ENCODE measurements around the gene CALML4. TPM values are rescaled to one million over a fixed set of nuclear protein-coding genes. Genes with fewer than 3 reads are reported as not detected.

The CALML4 gene
- polyA plus RNA-seq, 5 donors = 12.6 to 16.2 (median 13.5) TPM

DNA sequence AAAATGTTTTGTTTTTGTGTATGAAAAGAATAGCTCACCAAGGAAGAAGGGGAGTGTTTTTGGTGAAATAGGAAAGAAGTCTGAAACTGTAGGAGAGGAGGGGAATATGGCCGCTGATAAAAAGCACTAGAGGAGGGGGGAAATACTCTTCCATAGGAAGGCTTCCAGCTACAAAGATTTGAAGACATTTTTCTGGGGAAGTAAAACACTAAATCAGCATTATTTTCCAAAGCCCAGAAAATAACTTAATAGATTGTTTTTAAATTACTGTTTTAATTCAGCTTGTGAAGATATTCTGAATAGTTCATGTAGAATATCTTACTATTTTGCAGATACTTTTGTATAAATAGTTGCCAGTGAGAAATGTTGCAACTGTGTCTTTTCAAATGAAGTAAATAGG lies 54.9 kb downstream of the CALML4 start:
- DNase-seq = no peak

DNA sequence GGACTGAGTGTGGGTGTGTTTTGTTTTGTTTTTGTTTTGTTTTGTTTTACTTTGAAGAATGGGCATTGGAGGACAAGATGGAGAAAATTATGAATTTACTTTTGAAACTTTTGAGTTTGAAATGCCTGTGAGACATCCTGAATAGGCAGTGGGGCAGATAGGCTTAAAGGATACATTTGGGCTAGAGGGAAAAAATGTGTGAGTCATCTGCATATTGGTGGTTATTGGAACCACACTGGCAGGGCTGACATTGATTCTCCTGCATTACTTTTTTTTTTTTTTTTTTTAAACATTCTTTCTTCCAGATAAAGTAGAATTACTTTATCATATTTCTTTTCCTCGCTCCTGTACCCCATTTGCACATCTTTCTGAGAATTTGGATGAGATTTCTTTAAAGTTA lies 56.1 kb downstream of the CALML4 start:
- no peak for DNase-seq

- no peak for DNase-seq
These were observed 57.1 kb downstream of the CALML4 start for GRCh38 chr15:68148039-68148438.

DNA sequence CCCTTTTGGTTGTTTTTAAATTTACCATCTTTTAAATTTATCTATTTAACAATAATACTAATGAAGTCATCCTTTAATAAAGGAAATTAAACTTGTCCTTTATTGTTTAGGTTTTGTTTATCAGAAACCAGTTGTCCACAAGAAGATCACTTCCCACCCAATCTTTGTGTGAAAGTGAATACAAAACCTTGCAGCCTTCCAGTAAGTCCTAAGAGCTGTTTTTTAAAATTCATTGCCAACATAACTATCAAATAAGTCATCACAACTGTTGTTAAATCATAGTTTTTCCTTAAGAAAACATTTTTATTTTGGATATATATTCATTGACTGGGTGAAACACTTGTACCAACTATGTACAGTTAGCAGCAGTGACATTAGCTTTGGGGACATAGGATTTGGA lies 59.4 kb downstream of the CALML4 start:
- DNase-seq = no peak

DNA sequence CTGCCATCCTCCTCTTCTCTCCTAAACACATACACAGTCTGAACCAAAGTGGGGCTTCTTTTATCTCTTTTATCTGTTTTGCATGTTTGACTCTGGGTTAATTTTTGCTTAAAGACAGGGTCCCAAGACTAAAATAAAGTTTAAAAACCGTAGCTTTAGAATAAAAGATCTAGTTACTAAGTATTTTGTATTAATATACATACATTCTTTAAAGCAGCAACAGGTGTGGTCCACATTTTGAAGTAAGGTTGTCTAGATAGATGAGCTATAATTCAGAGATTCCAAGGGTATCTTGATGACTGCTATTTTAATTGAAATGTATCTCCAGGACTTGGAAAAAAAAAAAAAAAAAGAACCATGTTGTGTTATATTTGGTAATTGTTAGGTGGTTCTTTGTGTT lies 61.3 kb downstream of the CALML4 start:
- DNase-seq = no peak

DNA sequence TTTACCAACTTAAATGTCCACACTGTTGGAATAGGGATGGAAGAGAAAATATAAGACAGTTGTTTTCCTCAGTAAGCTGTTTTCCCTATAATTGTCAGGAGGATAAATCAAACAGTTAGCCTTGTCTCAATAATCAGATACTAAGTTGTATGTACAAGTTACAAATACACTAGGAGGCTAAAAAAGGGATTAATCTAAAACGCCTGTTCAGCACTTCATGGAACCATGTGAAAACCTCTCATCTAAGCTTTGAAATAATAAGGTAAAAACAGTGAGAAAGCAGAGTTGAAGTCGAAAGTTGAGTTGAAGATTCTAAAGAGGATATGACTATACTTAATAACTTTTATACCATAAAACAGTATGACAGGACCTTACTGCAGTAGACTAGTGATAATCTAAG lies 62.0 kb downstream of the CALML4 start:
- no peak for DNase-seq

Other genes starting within 250 kb of the CALML4 start
- 10 to 100 TPM; 49.8 to 77.8 (median 67.4) TPM for gene PIAS1, start 151.0 kb downstream of the CALML4 start, polyA plus RNA-seq (ENCODE audit: insufficient read depth in 1 of 5, insufficient read length in 5 of 5, low replicate concordance in 1 of 5)
- 10 to 100 TPM; 28.5 to 40.1 (median 35.0) TPM for gene CLN6, start 24.4 kb upstream of the CALML4 start, polyA plus RNA-seq (ENCODE audit: insufficient read depth in 1 of 5, insufficient read length in 5 of 5, low replicate concordance in 1 of 5)
- gene FEM1B, start 72.4 kb upstream of the CALML4 start, polyA plus RNA-seq (ENCODE audit: insufficient read depth in 1 of 5, insufficient read length in 5 of 5, low replicate concordance in 1 of 5) = 10 to 100 TPM; 32.6 to 59.9 (median 52.1) TPM
- 1 to 10 TPM; 1.0 to 1.7 (median 1.5) TPM for gene ITGA11, start 226.8 kb upstream of the CALML4 start, polyA plus RNA-seq (ENCODE audit: insufficient read depth in 1 of 5, insufficient read length in 5 of 5, low replicate concordance in 1 of 5)